Panc1 (cell line): Measurements from ENCODE around the gene DPEP3.

Experiments
- CTCF ChIP-seq: fragments of 450-650 bp; IDR thresholded peaks from 2 replicates; pipeline ENCODE4 v1.5.1; 2017; ENCODE audit warnings: mild to moderate bottlenecking
- POLR2AphosphoS5 ChIP-seq: IDR thresholded peaks from 2 replicates; pipeline ENCODE4 v1.6.1; 2012; ENCODE audit warnings: mild to moderate bottlenecking, low read depth, low read length, moderate library complexity
- REST ChIP-seq, 2 experiments: IDR thresholded peaks; 2 replicates each; pipeline ENCODE4 v1.6.1; 2011 to 2012; ENCODE audit warnings: low read depth in 2 of 2, control low read depth in 1 of 2, low read length in 1 of 2, mild to moderate bottlenecking in 1 of 2, moderate library complexity in 1 of 2; ENCODE audit not compliant: insufficient read depth in 1 of 2
- SIN3A ChIP-seq: IDR thresholded peaks from 2 replicates; pipeline ENCODE4 v1.6.1; 2012; ENCODE audit warnings: low read depth, mild to moderate bottlenecking, low read length, moderate library complexity, borderline replicate concordance; ENCODE audit not compliant: insufficient read depth
- TCF7L2 ChIP-seq: IDR thresholded peaks from 2 replicates; pipeline ENCODE4 v1.6.1; 2011; ENCODE audit warnings: mild to moderate bottlenecking, low read depth, low read length, inconsistent platforms

GRCh38 chr16:67946966-67947558, 33.2 kb downstream of the DPEP3 start:
- TF ChIP-seq CTCF (no peak), POLR2AphosphoS5 (no peak), REST (IDR thresholded peaks at IDR 0.05; ENCODE audit: insufficient read depth in 1 of 2, low read depth in 2 of 2, low read length in 1 of 2) (no peak), SIN3A (no peak), TCF7L2 (no peak)
